Adrenal gland (tissue), 5 donors: ENCODE results near the gene PHOX2B.

ENCODE experiments used
- POLR2A ChIP-seq, 2 donors: fragments of 450-650 bp; IDR thresholded peaks; one replicate each; pipeline ENCODE4 v1.6.1; 2017; ENCODE audit warnings: antibody characterized with exemption in 2 of 2, mild to moderate bottlenecking in 2 of 2, moderate library complexity in 1 of 2
- TF ChIP-seq, protein P1 (sequence below), 6 experiments: fragments of 450-650 bp in 4 of 6; fragments of 200-600 bp in 2 of 6; sonication (generic) in 1 of 6; IDR thresholded peaks; 1 replicate in 5 of 6; 2 replicates in 1 of 6; pipeline versions ENCODE4 v1.5.1 to v1.8.0; 2016 to 2021; ENCODE audit warnings: antibody characterized with exemption in 6 of 6, mild to moderate bottlenecking in 2 of 6, moderate library complexity in 1 of 6
- donor health status: DM: no; HTN: no; CAD: no.

DNA sequence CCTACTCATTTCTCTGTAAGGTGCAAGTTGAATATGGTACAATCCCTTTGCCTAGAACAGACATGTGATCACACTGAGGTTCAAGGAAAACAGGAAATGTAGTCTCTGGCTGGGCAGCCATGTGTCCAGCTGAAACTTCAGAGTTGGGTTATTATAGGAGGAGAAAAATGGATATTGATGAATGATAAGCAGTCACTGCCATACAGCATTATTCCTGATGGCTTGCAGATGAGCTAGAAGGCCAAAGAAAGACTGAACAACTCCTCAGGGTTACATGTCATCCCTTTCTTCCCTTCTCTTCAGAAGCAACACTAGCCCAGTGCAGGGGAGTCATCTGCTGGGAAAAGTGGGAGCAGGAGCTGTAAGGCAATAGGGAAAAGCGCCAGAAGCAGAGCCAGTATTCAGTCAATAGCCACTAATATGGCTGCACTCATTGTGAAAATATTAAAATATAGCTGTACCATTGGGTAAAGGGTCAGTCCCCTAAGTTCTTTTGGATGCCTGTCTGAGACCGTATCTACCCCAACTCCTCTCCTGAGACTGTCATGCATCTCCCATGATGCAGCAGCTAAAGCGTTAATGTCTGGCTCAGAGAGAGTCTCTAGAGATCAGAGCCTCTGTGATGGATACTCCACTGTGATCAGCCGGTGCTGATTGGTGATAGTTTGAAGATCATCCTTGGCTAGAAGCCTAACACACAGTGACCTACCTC, 20.5 kb downstream of the PHOX2B start:
- no peak for TF ChIP-seq POLR2A (IDR thresholded peaks at IDR 0.05)
- TF ChIP-seq, protein P1, sequence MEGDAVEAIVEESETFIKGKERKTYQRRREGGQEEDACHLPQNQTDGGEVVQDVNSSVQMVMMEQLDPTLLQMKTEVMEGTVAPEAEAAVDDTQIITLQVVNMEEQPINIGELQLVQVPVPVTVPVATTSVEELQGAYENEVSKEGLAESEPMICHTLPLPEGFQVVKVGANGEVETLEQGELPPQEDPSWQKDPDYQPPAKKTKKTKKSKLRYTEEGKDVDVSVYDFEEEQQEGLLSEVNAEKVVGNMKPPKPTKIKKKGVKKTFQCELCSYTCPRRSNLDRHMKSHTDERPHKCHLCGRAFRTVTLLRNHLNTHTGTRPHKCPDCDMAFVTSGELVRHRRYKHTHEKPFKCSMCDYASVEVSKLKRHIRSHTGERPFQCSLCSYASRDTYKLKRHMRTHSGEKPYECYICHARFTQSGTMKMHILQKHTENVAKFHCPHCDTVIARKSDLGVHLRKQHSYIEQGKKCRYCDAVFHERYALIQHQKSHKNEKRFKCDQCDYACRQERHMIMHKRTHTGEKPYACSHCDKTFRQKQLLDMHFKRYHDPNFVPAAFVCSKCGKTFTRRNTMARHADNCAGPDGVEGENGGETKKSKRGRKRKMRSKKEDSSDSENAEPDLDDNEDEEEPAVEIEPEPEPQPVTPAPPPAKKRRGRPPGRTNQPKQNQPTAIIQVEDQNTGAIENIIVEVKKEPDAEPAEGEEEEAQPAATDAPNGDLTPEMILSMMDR (IDR thresholded peaks at IDR 0.05): no peak
